HFF-Myc (cell line): ENCODE data around the gene ANKS1B.

Experiments used
- DNase-seq: peaks from one replicate; pipeline ENCODE4 v3.0.0-alpha.2; 2011; ENCODE audit warnings: low read depth; ENCODE audit errors: extremely low read depth
- H3K4me3 ChIP-seq: replicated peaks from 2 replicates; pipeline ENCODE4 v1.5.1; 2011; ENCODE audit warnings: low read depth, mild to moderate bottlenecking, control low read depth, low read length
- TF ChIP-seq, protein P1 (sequence below): IDR thresholded peaks from 2 replicates; pipeline ENCODE4 v1.5.1; 2012; ENCODE audit warnings: mild to moderate bottlenecking, low read depth, low read length, control low read depth; ENCODE audit errors: missing control alignments

The ANKS1B gene

GRCh38 chr12:99915251-99916082 lies 69.3 kb downstream of the ANKS1B start:
- TF ChIP-seq, protein P1, sequence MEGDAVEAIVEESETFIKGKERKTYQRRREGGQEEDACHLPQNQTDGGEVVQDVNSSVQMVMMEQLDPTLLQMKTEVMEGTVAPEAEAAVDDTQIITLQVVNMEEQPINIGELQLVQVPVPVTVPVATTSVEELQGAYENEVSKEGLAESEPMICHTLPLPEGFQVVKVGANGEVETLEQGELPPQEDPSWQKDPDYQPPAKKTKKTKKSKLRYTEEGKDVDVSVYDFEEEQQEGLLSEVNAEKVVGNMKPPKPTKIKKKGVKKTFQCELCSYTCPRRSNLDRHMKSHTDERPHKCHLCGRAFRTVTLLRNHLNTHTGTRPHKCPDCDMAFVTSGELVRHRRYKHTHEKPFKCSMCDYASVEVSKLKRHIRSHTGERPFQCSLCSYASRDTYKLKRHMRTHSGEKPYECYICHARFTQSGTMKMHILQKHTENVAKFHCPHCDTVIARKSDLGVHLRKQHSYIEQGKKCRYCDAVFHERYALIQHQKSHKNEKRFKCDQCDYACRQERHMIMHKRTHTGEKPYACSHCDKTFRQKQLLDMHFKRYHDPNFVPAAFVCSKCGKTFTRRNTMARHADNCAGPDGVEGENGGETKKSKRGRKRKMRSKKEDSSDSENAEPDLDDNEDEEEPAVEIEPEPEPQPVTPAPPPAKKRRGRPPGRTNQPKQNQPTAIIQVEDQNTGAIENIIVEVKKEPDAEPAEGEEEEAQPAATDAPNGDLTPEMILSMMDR: no peak
- DNase-seq: no peak
- no peak overlapping the region for H3K4me3 ChIP-seq

GRCh38 chr12:99914206-99914605 lies 70.5 kb downstream of the ANKS1B start:
- no peak overlapping the region for H3K4me3 ChIP-seq
- no peak for DNase-seq
- TF ChIP-seq, protein P1: no peak

DNA sequence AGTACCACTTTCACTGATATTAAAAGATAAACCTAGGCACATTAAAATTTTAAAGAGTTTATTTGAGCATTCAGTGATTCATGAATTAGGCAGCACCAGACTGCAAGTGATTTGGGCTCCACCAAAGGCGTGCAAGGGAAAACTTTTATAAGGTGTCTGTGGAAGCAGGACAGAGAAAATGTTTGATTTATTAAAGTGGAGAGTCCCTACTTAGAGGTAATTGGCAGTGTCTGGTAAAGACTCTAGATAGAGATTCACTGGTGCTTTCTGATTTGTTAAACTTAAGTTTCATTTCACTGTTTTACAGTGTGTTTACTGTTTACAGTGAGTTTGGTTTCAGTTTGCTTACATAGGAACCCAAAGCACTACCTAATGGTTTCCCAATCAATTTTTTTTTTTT lies 72.8 kb downstream of the ANKS1B start:
- no peak for DNase-seq
- H3K4me3 ChIP-seq: no peak overlapping the region
- TF ChIP-seq, protein P1: no peak

- TF ChIP-seq, protein P1: no peak
- peak; percentile 27 for DNase-seq
- H3K4me3 ChIP-seq: no peak overlapping the region
Observed at GRCh38 chr12:99911081-99911480, 73.7 kb downstream of the ANKS1B start.

- TF ChIP-seq, protein P1: no peak
- H3K4me3 ChIP-seq: no peak overlapping the region
- DNase-seq: no peak
Observed at GRCh38 chr12:99910342-99910741, 74.4 kb downstream of the ANKS1B start.

GRCh38 chr12:99906786-99907579 lies 77.8 kb downstream of the ANKS1B start:
- no peak for DNase-seq
- no peak overlapping the region for H3K4me3 ChIP-seq
- TF ChIP-seq, protein P1: no peak
